ENCODE results near the gene SLC9A3.
A peak's percentile ranks its signal among the peaks of the same experiment; 100 is the strongest.

SLC9A3 gene

GRCh38 chr5:535846-536698 is 11.8 kb upstream of the SLC9A3 start:
- Histone ChIP-seq H3K4ac (ENCODE audit: low read depth, low read length) (no peak overlapping the region), H2AK5ac (ENCODE audit: low read length) (no peak overlapping the region), H3K18ac (ENCODE audit: low read length) (no peak overlapping the region), H2BK120ac (ENCODE audit: low read depth, low read length) (no peak overlapping the region), H3K27me3 (ENCODE audit: insufficient read depth, low read length, poor library complexity) (no peaks in the 10 kb centered on the region), H3K4me2 (ENCODE audit: low read length) (no peak overlapping the region), H3K79me1 (ENCODE audit: low read length) (no peaks in the 10 kb centered on the region), H3K4me3 (ENCODE audit: low read length) (no peak overlapping the region), H2BK15ac (replicated peaks; ENCODE audit: low read depth) (no peak overlapping the region), H3K79me2 (ENCODE audit: control insufficient read depth, insufficient read depth, low read length) (no peaks in the 10 kb centered on the region), H4K8ac (ENCODE audit: low read depth, low read length) (no peak overlapping the region), H3K27ac (ENCODE audit: low read depth, low read length) (no peak overlapping the region), H3K36me3 (ENCODE audit: control insufficient read depth, insufficient read depth, low read length) (no peaks in the 10 kb centered on the region), H2BK5ac (ENCODE audit: low read length) (no peak overlapping the region), H3K4me1 (ENCODE audit: control insufficient read depth, low read depth, low read length) (no peaks in the 10 kb centered on the region), H4K5ac (ENCODE audit: low read length) (no peak overlapping the region), H3K23ac (ENCODE audit: low read length) (no peak overlapping the region), H3K9ac (ENCODE audit: low read length) (no peak overlapping the region), H3K56ac (ENCODE audit: low read length) (no peak overlapping the region)
- no CpG with 5 or more reads among the region's 27 CpGs for WGBS (ENCODE audit: extremely low coverage, insufficient coverage, low lambda C conversion rate)
- DNase-seq = no peak

GRCh38 chr5:534743-535671 is 10.8 kb upstream of the SLC9A3 start:
- Histone ChIP-seq H4K5ac (ENCODE audit: low read length) (no peak overlapping the region), H3K4me1 (ENCODE audit: control insufficient read depth, low read depth, low read length) (no peaks in the 10 kb centered on the region), H2BK120ac (ENCODE audit: low read depth, low read length) (no peak overlapping the region), H3K4me2 (ENCODE audit: low read length) (no peak overlapping the region), H3K9ac (ENCODE audit: low read length) (no peak overlapping the region), H4K8ac (ENCODE audit: low read depth, low read length) (no peak overlapping the region), H3K56ac (ENCODE audit: low read length) (no peak overlapping the region), H3K79me1 (ENCODE audit: low read length) (no peaks in the 10 kb centered on the region), H3K4me3 (ENCODE audit: low read length) (no peak overlapping the region), H3K4ac (ENCODE audit: low read depth, low read length) (no peak overlapping the region), H2BK15ac (replicated peaks; ENCODE audit: low read depth) (no peak overlapping the region), H3K36me3 (ENCODE audit: control insufficient read depth, insufficient read depth, low read length) (no peaks in the 10 kb centered on the region), H3K27ac (ENCODE audit: low read depth, low read length) (no peak overlapping the region), H3K27me3 (ENCODE audit: insufficient read depth, low read length, poor library complexity) (peaks cover 2% of the 10 kb centered on the region), H2BK5ac (ENCODE audit: low read length) (no peak overlapping the region), H2AK5ac (ENCODE audit: low read length) (no peak overlapping the region), H3K79me2 (ENCODE audit: control insufficient read depth, insufficient read depth, low read length) (no peaks in the 10 kb centered on the region), H3K18ac (ENCODE audit: low read length) (no peak overlapping the region), H3K23ac (ENCODE audit: low read length) (no peak overlapping the region)
- DNase-seq = no peak
- no CpG with 5 or more reads among the region's 41 CpGs for WGBS (ENCODE audit: extremely low coverage, insufficient coverage, low lambda C conversion rate)

- Histone ChIP-seq H4K5ac (ENCODE audit: low read length) (no peak overlapping the region), H3K36me3 (ENCODE audit: control insufficient read depth, insufficient read depth, low read length) (no peaks in the 10 kb centered on the region), H3K4ac (ENCODE audit: low read depth, low read length) (no peak overlapping the region), H3K27ac (ENCODE audit: low read depth, low read length) (no peak overlapping the region), H2BK120ac (ENCODE audit: low read depth, low read length) (no peak overlapping the region), H2BK15ac (replicated peaks; ENCODE audit: low read depth) (no peak overlapping the region), H3K4me3 (ENCODE audit: low read length) (no peak overlapping the region), H3K79me1 (ENCODE audit: low read length) (no peaks in the 10 kb centered on the region), H3K4me1 (ENCODE audit: control insufficient read depth, low read depth, low read length) (no peaks in the 10 kb centered on the region), H2AK5ac (ENCODE audit: low read length) (no peak overlapping the region), H2BK5ac (ENCODE audit: low read length) (no peak overlapping the region), H3K27me3 (ENCODE audit: insufficient read depth, low read length, poor library complexity) (peaks cover 5% of the 10 kb centered on the region), H3K18ac (ENCODE audit: low read length) (no peak overlapping the region), H3K23ac (ENCODE audit: low read length) (no peak overlapping the region), H3K9ac (ENCODE audit: low read length) (no peak overlapping the region), H4K8ac (ENCODE audit: low read depth, low read length) (no peak overlapping the region), H3K4me2 (ENCODE audit: low read length) (no peak overlapping the region), H3K79me2 (ENCODE audit: control insufficient read depth, insufficient read depth, low read length) (no peaks in the 10 kb centered on the region), H3K56ac (ENCODE audit: low read length) (no peak overlapping the region)
- no CpG with 5 or more reads among the region's 36 CpGs for WGBS (ENCODE audit: extremely low coverage, insufficient coverage, low lambda C conversion rate)
- DNase-seq = no peak
These were observed 9.9 kb upstream of the SLC9A3 start for GRCh38 chr5:533955-534742.

GRCh38 chr5:533243-533954 is 9.2 kb upstream of the SLC9A3 start:
- WGBS (ENCODE audit: extremely low coverage, insufficient coverage, low lambda C conversion rate) = no CpG with 5 or more reads among the region's 24 CpGs
- H3K56ac ChIP-seq (ENCODE audit: low read length) = peak overlapping the region; percentile 15
- no peak overlapping the region for H3K18ac ChIP-seq (ENCODE audit: low read length)
- H3K23ac ChIP-seq (ENCODE audit: low read length) = no peak overlapping the region
- DNase-seq = no peak
- H3K79me1 ChIP-seq (ENCODE audit: low read length) = no peaks in the 10 kb centered on the region
- H3K36me3 ChIP-seq (ENCODE audit: control insufficient read depth, insufficient read depth, low read length) = no peaks in the 10 kb centered on the region
- H3K27ac ChIP-seq (ENCODE audit: low read depth, low read length) = no peak overlapping the region
- no peak overlapping the region for H2BK15ac ChIP-seq (replicated peaks; ENCODE audit: low read depth)
- H3K9ac ChIP-seq (ENCODE audit: low read length) = no peak overlapping the region
- H2AK5ac ChIP-seq (ENCODE audit: low read length) = no peak overlapping the region
- no peak overlapping the region for H4K5ac ChIP-seq (ENCODE audit: low read length)
- no peak overlapping the region for H2BK120ac ChIP-seq (ENCODE audit: low read depth, low read length)
- no peaks in the 10 kb centered on the region for H3K4me1 ChIP-seq (ENCODE audit: control insufficient read depth, low read depth, low read length)
- no peak overlapping the region for H3K4ac ChIP-seq (ENCODE audit: low read depth, low read length)
- no peak overlapping the region for H3K4me2 ChIP-seq (ENCODE audit: low read length)
- no peak overlapping the region for H3K4me3 ChIP-seq (ENCODE audit: low read length)
- H3K27me3 ChIP-seq (ENCODE audit: insufficient read depth, low read length, poor library complexity) = peaks cover 10% of the 10 kb centered on the region
- H4K8ac ChIP-seq (ENCODE audit: low read depth, low read length) = no peak overlapping the region
- no peaks in the 10 kb centered on the region for H3K79me2 ChIP-seq (ENCODE audit: control insufficient read depth, insufficient read depth, low read length)
- H2BK5ac ChIP-seq (ENCODE audit: low read length) = no peak overlapping the region

- Histone ChIP-seq H3K56ac (ENCODE audit: low read length) (no peak overlapping the region), H2BK15ac (replicated peaks; ENCODE audit: low read depth) (no peak overlapping the region), H3K36me3 (ENCODE audit: control insufficient read depth, insufficient read depth, low read length) (no peaks in the 10 kb centered on the region), H4K8ac (ENCODE audit: low read depth, low read length) (no peak overlapping the region), H3K18ac (ENCODE audit: low read length) (no peak overlapping the region), H3K9ac (ENCODE audit: low read length) (no peak overlapping the region), H2AK5ac (ENCODE audit: low read length) (no peak overlapping the region), H4K5ac (ENCODE audit: low read length) (no peak overlapping the region), H3K79me2 (ENCODE audit: control insufficient read depth, insufficient read depth, low read length) (no peaks in the 10 kb centered on the region), H3K4ac (ENCODE audit: low read depth, low read length) (no peak overlapping the region), H3K27me3 (ENCODE audit: insufficient read depth, low read length, poor library complexity) (peaks cover 12% of the 10 kb centered on the region), H3K23ac (ENCODE audit: low read length) (no peak overlapping the region), H2BK5ac (ENCODE audit: low read length) (no peak overlapping the region), H3K4me2 (ENCODE audit: low read length) (no peak overlapping the region), H3K79me1 (ENCODE audit: low read length) (no peaks in the 10 kb centered on the region), H3K4me3 (ENCODE audit: low read length) (no peak overlapping the region), H3K4me1 (ENCODE audit: control insufficient read depth, low read depth, low read length) (no peaks in the 10 kb centered on the region), H3K27ac (ENCODE audit: low read depth, low read length) (no peak overlapping the region), H2BK120ac (ENCODE audit: low read depth, low read length) (no peak overlapping the region)
- WGBS (ENCODE audit: extremely low coverage, insufficient coverage, low lambda C conversion rate) = no CpG with 5 or more reads among the region's 25 CpGs
- DNase-seq = no peak
These were observed 8.4 kb upstream of the SLC9A3 start for GRCh38 chr5:532521-533242.
